BE2C (cell line): ENCODE data around the gene CDKN1C.

Experiments used
- DNase-seq: peaks from one replicate; pipeline ENCODE4 v3.0.0-alpha.2; 2020
- H3K27me3 ChIP-seq: fragments of 250-450 bp; sonication (Bioruptor Pico); 2 replicates; pipeline ENCODE4 v1.5.1; 2020; ENCODE audit warnings: mild to moderate bottlenecking
- H3K36me3 ChIP-seq: fragments of 250-450 bp; sonication (Bioruptor Pico); 2 replicates; pipeline ENCODE4 v1.5.1; 2020; ENCODE audit warnings: mild to moderate bottlenecking
- H3K4me1 ChIP-seq: fragments of 250-450 bp; sonication (Bioruptor Pico); 2 replicates; pipeline ENCODE4 v1.5.1; 2020
- H3K4me3 ChIP-seq: 2 replicates; pipeline ENCODE4 v1.5.1; 2011; ENCODE audit warnings: low read depth, low read length
- H3K9me3 ChIP-seq: fragments of 250-450 bp; sonication (Bioruptor Pico); 2 replicates; pipeline ENCODE4 v1.5.1; 2020
- CTCF ChIP-seq: IDR thresholded peaks from 2 replicates; pipeline ENCODE4 v1.5.1; 2012; ENCODE audit warnings: mild to moderate bottlenecking, low read depth, low read length

Gene CDKN1C

GRCh38 chr11:2844116-2844842, 41.3 kb downstream of the CDKN1C start:
- no peak for TF ChIP-seq CTCF
- Histone ChIP-seq H3K4me3 (no peak overlapping the region), H3K27me3 (no peaks in the 10 kb centered on the region), H3K9me3 (no peaks in the 10 kb centered on the region), H3K4me1 (no peaks in the 10 kb centered on the region), H3K36me3 (no peaks in the 10 kb centered on the region)
- no peak for DNase-seq

- Histone ChIP-seq H3K9me3 (no peaks in the 10 kb centered on the region), H3K4me3 (no peak overlapping the region), H3K36me3 (no peaks in the 10 kb centered on the region), H3K4me1 (no peaks in the 10 kb centered on the region), H3K27me3 (no peaks in the 10 kb centered on the region)
- TF ChIP-seq CTCF, result no peak
- DNase-seq, result no peak
These were observed 42.0 kb downstream of the CDKN1C start for GRCh38 chr11:2843551-2843950.

- DNase-seq, result no peak
- Histone ChIP-seq H3K4me1 (no peaks in the 10 kb centered on the region), H3K36me3 (no peaks in the 10 kb centered on the region), H3K4me3 (no peak overlapping the region), H3K27me3 (no peaks in the 10 kb centered on the region), H3K9me3 (no peaks in the 10 kb centered on the region)
- TF ChIP-seq CTCF, result no peak
These were observed 42.7 kb downstream of the CDKN1C start for GRCh38 chr11:2842876-2843275.

- H3K4me3 ChIP-seq, result no peak overlapping the region
- H3K4me1 ChIP-seq, result no peaks in the 10 kb centered on the region
- H3K9me3 ChIP-seq, result no peaks in the 10 kb centered on the region
- H3K27me3 ChIP-seq, result no peaks in the 10 kb centered on the region
- H3K36me3 ChIP-seq, result no peaks in the 10 kb centered on the region
- no peak for DNase-seq
- TF ChIP-seq CTCF, result no peak
These were observed 44.0 kb downstream of the CDKN1C start for GRCh38 chr11:2841411-2842190.

GRCh38 chr11:2839395-2839943, 46.1 kb downstream of the CDKN1C start:
- Histone ChIP-seq H3K36me3 (no peaks in the 10 kb centered on the region), H3K9me3 (no peaks in the 10 kb centered on the region), H3K4me1 (no peaks in the 10 kb centered on the region), H3K4me3 (no peak overlapping the region), H3K27me3 (no peaks in the 10 kb centered on the region)
- DNase-seq, result peak; percentile 44
- no peak for TF ChIP-seq CTCF
